GM23338 (cell line): ENCODE results near the gene SORCS2.

Source experiments
- CREB1 ChIP-seq: fragments of 250-450 bp; sonication (Bioruptor Pico); IDR thresholded peaks from 2 replicates; pipeline ENCODE4 v1.5.0; 2020; ENCODE audit warnings: low read depth, mild to moderate bottlenecking, moderate library complexity
- ETS1 ChIP-seq: IDR thresholded peaks from 2 replicates; pipeline ENCODE4 v1.6.1; 2016; ENCODE audit warnings: antibody characterized with exemption
- EZH2 ChIP-seq: fragments of 200-600 bp; sonication (generic); IDR thresholded peaks from one replicate; pipeline ENCODE4 v1.8.0; 2017; ENCODE audit warnings: antibody characterized with exemption, mild to moderate bottlenecking, low read depth; ENCODE audit not compliant: unreplicated experiment
- EZH2phosphoT487 ChIP-seq: fragments of 200-600 bp; sonication (generic); IDR thresholded peaks from one replicate; pipeline ENCODE4 v1.8.1; 2018; ENCODE audit warnings: antibody characterized with exemption; ENCODE audit not compliant: unreplicated experiment
- JUNB ChIP-seq: IDR thresholded peaks from one replicate; pipeline ENCODE4 v1.6.1; 2016; ENCODE audit warnings: antibody characterized with exemption; ENCODE audit not compliant: unreplicated experiment
- NANOG ChIP-seq: IDR thresholded peaks from 2 replicates; pipeline ENCODE4 v1.6.1; 2016; ENCODE audit warnings: antibody characterized with exemption, borderline replicate concordance
- POLR2AphosphoS5 ChIP-seq: IDR thresholded peaks from 2 replicates; pipeline ENCODE4 v1.6.1; 2016; ENCODE audit warnings: antibody characterized with exemption, low read depth
- STAT1 ChIP-seq: IDR thresholded peaks from one replicate; pipeline ENCODE4 v1.6.1; 2016; ENCODE audit warnings: antibody characterized with exemption; ENCODE audit not compliant: unreplicated experiment
- ZNF114 ChIP-seq: fragments of 250-450 bp; sonication (Bioruptor Pico); IDR thresholded peaks from 2 replicates; pipeline ENCODE4 v1.5.0; 2020; ENCODE audit warnings: mild to moderate bottlenecking, moderate library complexity
- ZNF331 ChIP-seq: fragments of 250-450 bp; sonication (Bioruptor Pico); IDR thresholded peaks from 2 replicates; pipeline ENCODE4 v1.5.0; 2020; ENCODE audit warnings: low read depth, mild to moderate bottlenecking, moderate library complexity
- TF ChIP-seq, protein P1 (sequence below), 2 experiments: fragments of 200-600 bp in 1 of 2; sonication (generic) in 1 of 2; conservative IDR thresholded peaks; 2 replicates each; pipeline versions ENCODE4 v1.5.1 to v1.6.1; 2016 to 2017; ENCODE audit warnings: antibody characterized with exemption in 2 of 2, low read depth in 2 of 2, mild to moderate bottlenecking in 2 of 2, moderate library complexity in 1 of 2
- TF ChIP-seq, protein P2 (sequence below): IDR thresholded peaks from one replicate; pipeline ENCODE4 v1.6.1; 2018; ENCODE audit warnings: antibody characterized with exemption; ENCODE audit not compliant: unreplicated experiment
- TF ChIP-seq, protein P3 (sequence below): fragments of 250-450 bp; sonication (Bioruptor Pico); IDR thresholded peaks from 2 replicates; pipeline ENCODE4 v1.5.0; 2020; ENCODE audit warnings: mild to moderate bottlenecking, moderate library complexity

GRCh38 chr4:7666744-7667143 is 474.4 kb downstream of the SORCS2 start:
- no peak for TF ChIP-seq POLR2AphosphoS5
- TF ChIP-seq, protein P1, sequence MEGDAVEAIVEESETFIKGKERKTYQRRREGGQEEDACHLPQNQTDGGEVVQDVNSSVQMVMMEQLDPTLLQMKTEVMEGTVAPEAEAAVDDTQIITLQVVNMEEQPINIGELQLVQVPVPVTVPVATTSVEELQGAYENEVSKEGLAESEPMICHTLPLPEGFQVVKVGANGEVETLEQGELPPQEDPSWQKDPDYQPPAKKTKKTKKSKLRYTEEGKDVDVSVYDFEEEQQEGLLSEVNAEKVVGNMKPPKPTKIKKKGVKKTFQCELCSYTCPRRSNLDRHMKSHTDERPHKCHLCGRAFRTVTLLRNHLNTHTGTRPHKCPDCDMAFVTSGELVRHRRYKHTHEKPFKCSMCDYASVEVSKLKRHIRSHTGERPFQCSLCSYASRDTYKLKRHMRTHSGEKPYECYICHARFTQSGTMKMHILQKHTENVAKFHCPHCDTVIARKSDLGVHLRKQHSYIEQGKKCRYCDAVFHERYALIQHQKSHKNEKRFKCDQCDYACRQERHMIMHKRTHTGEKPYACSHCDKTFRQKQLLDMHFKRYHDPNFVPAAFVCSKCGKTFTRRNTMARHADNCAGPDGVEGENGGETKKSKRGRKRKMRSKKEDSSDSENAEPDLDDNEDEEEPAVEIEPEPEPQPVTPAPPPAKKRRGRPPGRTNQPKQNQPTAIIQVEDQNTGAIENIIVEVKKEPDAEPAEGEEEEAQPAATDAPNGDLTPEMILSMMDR (conservative IDR thresholded peaks at IDR 0.05; ENCODE audit: low read depth in 2 of 2): no peak
- no peak for TF ChIP-seq CREB1 (CRISPR knock-in tag)
- no peak for TF ChIP-seq EZH2
- TF ChIP-seq EZH2phosphoT487: no peak
- TF ChIP-seq, protein P2, sequence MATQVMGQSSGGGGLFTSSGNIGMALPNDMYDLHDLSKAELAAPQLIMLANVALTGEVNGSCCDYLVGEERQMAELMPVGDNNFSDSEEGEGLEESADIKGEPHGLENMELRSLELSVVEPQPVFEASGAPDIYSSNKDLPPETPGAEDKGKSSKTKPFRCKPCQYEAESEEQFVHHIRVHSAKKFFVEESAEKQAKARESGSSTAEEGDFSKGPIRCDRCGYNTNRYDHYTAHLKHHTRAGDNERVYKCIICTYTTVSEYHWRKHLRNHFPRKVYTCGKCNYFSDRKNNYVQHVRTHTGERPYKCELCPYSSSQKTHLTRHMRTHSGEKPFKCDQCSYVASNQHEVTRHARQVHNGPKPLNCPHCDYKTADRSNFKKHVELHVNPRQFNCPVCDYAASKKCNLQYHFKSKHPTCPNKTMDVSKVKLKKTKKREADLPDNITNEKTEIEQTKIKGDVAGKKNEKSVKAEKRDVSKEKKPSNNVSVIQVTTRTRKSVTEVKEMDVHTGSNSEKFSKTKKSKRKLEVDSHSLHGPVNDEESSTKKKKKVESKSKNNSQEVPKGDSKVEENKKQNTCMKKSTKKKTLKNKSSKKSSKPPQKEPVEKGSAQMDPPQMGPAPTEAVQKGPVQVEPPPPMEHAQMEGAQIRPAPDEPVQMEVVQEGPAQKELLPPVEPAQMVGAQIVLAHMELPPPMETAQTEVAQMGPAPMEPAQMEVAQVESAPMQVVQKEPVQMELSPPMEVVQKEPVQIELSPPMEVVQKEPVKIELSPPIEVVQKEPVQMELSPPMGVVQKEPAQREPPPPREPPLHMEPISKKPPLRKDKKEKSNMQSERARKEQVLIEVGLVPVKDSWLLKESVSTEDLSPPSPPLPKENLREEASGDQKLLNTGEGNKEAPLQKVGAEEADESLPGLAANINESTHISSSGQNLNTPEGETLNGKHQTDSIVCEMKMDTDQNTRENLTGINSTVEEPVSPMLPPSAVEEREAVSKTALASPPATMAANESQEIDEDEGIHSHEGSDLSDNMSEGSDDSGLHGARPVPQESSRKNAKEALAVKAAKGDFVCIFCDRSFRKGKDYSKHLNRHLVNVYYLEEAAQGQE: no peak
- TF ChIP-seq JUNB: no peak
- no peak for TF ChIP-seq NANOG
- TF ChIP-seq STAT1: no peak
- no peak for TF ChIP-seq ZNF114 (CRISPR knock-in tag)
- no peak for TF ChIP-seq ZNF331 (CRISPR knock-in tag)
- TF ChIP-seq ETS1: no peak
- TF ChIP-seq, protein P3, sequence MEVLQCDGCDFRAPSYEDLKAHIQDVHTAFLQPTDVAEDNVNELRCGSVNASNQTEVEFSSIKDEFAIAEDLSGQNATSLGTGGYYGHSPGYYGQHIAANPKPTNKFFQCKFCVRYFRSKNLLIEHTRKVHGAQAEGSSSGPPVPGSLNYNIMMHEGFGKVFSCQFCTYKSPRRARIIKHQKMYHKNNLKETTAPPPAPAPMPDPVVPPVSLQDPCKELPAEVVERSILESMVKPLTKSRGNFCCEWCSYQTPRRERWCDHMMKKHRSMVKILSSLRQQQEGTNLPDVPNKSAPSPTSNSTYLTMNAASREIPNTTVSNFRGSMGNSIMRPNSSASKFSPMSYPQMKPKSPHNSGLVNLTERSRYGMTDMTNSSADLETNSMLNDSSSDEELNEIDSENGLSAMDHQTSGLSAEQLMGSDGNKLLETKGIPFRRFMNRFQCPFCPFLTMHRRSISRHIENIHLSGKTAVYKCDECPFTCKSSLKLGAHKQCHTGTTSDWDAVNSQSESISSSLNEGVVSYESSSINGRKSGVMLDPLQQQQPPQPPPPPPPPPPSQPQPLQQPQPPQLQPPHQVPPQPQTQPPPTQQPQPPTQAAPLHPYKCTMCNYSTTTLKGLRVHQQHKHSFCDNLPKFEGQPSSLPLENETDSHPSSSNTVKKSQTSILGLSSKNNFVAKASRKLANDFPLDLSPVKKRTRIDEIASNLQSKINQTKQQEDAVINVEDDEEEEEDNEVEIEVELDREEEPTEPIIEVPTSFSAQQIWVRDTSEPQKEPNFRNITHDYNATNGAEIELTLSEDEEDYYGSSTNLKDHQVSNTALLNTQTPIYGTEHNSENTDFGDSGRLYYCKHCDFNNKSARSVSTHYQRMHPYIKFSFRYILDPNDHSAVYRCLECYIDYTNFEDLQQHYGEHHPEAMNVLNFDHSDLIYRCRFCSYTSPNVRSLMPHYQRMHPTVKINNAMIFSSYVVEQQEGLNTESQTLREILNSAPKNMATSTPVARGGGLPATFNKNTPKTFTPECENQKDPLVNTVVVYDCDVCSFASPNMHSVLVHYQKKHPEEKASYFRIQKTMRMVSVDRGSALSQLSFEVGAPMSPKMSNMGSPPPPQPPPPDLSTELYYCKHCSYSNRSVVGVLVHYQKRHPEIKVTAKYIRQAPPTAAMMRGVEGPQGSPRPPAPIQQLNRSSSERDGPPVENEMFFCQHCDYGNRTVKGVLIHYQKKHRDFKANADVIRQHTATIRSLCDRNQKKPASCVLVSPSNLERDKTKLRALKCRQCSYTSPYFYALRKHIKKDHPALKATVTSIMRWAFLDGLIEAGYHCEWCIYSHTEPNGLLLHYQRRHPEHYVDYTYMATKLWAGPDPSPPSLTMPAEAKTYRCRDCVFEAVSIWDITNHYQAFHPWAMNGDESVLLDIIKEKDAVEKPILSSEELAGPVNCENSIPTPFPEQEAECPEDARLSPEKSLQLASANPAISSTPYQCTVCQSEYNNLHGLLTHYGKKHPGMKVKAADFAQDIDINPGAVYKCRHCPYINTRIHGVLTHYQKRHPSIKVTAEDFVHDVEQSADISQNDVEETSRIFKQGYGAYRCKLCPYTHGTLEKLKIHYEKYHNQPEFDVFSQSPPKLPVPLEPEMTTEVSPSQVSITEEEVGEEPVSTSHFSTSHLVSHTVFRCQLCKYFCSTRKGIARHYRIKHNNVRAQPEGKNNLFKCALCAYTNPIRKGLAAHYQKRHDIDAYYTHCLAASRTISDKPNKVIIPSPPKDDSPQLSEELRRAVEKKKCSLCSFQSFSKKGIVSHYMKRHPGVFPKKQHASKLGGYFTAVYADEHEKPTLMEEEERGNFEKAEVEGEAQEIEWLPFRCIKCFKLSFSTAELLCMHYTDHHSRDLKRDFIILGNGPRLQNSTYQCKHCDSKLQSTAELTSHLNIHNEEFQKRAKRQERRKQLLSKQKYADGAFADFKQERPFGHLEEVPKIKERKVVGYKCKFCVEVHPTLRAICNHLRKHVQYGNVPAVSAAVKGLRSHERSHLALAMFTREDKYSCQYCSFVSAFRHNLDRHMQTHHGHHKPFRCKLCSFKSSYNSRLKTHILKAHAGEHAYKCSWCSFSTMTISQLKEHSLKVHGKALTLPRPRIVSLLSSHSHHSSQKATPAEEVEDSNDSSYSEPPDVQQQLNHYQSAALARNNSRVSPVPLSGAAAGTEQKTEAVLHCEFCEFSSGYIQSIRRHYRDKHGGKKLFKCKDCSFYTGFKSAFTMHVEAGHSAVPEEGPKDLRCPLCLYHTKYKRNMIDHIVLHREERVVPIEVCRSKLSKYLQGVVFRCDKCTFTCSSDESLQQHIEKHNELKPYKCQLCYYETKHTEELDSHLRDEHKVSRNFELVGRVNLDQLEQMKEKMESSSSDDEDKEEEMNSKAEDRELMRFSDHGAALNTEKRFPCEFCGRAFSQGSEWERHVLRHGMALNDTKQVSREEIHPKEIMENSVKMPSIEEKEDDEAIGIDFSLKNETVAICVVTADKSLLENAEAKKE (CRISPR knock-in tag): no peak
